Endothelial cell (in vitro differentiated cells): ENCODE results near the gene DEFB121. TPM values are rescaled to one million over a fixed set of nuclear protein-coding genes. Genes with fewer than 3 reads are reported as not detected.
A peak's percentile ranks its signal among the peaks of the same experiment; 100 is the strongest.
"Not testable (repeated sequence)": the region's sequence is repeated elsewhere in the genome, so short reads cannot be mapped to it uniquely, and the experiment has no call there.

Source experiments
- DNase-seq: peaks from one replicate; pipeline ENCODE4 v3.0.0; 2021; ENCODE audit warnings: low spot score
- H3K27ac Mint-ChIP-seq: one replicate; pipeline ENCODE4 v1.8.0; 2021; ENCODE audit warnings: mixed read lengths, inconsistent platforms; ENCODE audit not compliant: unreplicated experiment
- H3K27me3 Mint-ChIP-seq: one replicate; pipeline ENCODE4 v1.8.0; 2021; ENCODE audit warnings: mild to moderate bottlenecking, moderate library complexity, mixed read lengths, inconsistent platforms; ENCODE audit not compliant: unreplicated experiment
- H3K36me3 Mint-ChIP-seq: one replicate; pipeline ENCODE4 v1.8.0; 2021; ENCODE audit warnings: mild to moderate bottlenecking, low read depth, mixed read lengths, inconsistent platforms; ENCODE audit not compliant: unreplicated experiment
- H3K4me1 Mint-ChIP-seq: one replicate; pipeline ENCODE4 v1.8.0; 2021; ENCODE audit warnings: mild to moderate bottlenecking, mixed read lengths, inconsistent platforms; ENCODE audit not compliant: unreplicated experiment
- H3K4me3 Mint-ChIP-seq: one replicate; pipeline ENCODE4 v1.8.0; 2021; ENCODE audit warnings: mild to moderate bottlenecking, mixed read lengths, inconsistent platforms; ENCODE audit not compliant: unreplicated experiment
- H3K9me3 Mint-ChIP-seq: one replicate; pipeline ENCODE4 v1.8.0; 2021; ENCODE audit warnings: mixed read lengths, inconsistent platforms; ENCODE audit not compliant: unreplicated experiment
- total RNA-seq: library from RNA; stranded (reverse); fragmentation: NEBNext Ultra II Directional; extraction: Animal tissue kit (Norgen Biotek cat#: 25700); gene quantifications from one replicate; pipeline ENCODE4 v1.2.1, GENCODE V29; 2021; ENCODE audit not compliant: unreplicated experiment
- TF ChIP-seq, protein P1 (sequence below): fragments of 200-600 bp; sonication (generic); IDR thresholded peaks from one replicate; pipeline ENCODE4 v1.5.0; 2021; ENCODE audit warnings: antibody characterized with exemption; ENCODE audit not compliant: unreplicated experiment

Gene DEFB121
- total RNA-seq, 1 donor from 2014 or later, result not detected

DNA sequence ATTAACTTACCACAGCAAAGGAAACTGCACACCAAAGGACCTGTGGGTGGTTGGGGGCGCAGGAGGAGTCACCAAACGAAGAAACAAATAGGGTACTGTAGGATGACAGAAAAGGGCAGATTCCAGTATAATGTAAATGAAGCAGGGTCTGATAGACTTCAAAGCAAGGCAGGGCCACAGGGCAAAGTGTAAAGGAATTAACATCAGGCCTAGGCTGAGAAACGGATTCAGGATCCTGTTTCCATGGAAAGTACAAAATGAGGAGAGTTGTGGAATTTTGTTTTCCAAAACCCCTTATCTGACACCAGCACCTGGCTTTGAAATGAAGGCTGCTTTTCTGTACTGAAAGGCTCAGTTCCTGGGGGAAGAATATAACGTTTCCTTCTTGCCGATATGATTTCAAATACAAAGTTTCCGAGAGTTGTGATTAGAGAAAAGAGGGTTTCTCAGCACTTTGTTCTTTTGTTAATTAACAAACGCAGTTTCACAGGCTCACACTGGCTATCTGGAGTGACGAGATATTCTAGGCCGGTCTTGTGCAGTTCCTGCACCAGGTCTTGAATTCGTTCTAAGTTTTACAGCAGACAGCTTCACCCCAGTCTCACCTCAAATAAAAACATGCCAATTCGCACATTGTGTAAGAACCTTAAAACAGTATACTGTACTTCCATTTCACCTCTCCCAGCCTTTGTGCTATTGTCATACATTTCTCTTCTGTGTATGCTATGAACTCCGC is 40.2 kb upstream of the DEFB121 start:
- H3K9me3 Mint-ChIP-seq, result peaks cover 39% of the 10 kb centered on the region
- H3K27ac Mint-ChIP-seq, result peak overlapping the region; percentile 43
- DNase-seq, result no peak
- H3K36me3 Mint-ChIP-seq, result no peaks in the 10 kb centered on the region
- TF ChIP-seq, protein P1, sequence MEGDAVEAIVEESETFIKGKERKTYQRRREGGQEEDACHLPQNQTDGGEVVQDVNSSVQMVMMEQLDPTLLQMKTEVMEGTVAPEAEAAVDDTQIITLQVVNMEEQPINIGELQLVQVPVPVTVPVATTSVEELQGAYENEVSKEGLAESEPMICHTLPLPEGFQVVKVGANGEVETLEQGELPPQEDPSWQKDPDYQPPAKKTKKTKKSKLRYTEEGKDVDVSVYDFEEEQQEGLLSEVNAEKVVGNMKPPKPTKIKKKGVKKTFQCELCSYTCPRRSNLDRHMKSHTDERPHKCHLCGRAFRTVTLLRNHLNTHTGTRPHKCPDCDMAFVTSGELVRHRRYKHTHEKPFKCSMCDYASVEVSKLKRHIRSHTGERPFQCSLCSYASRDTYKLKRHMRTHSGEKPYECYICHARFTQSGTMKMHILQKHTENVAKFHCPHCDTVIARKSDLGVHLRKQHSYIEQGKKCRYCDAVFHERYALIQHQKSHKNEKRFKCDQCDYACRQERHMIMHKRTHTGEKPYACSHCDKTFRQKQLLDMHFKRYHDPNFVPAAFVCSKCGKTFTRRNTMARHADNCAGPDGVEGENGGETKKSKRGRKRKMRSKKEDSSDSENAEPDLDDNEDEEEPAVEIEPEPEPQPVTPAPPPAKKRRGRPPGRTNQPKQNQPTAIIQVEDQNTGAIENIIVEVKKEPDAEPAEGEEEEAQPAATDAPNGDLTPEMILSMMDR, result no peak
- no peaks in the 10 kb centered on the region for H3K4me1 Mint-ChIP-seq
- H3K4me3 Mint-ChIP-seq, result peak overlapping the region; percentile 21
- H3K27me3 Mint-ChIP-seq, result peaks cover 3% of the 10 kb centered on the region

DNA sequence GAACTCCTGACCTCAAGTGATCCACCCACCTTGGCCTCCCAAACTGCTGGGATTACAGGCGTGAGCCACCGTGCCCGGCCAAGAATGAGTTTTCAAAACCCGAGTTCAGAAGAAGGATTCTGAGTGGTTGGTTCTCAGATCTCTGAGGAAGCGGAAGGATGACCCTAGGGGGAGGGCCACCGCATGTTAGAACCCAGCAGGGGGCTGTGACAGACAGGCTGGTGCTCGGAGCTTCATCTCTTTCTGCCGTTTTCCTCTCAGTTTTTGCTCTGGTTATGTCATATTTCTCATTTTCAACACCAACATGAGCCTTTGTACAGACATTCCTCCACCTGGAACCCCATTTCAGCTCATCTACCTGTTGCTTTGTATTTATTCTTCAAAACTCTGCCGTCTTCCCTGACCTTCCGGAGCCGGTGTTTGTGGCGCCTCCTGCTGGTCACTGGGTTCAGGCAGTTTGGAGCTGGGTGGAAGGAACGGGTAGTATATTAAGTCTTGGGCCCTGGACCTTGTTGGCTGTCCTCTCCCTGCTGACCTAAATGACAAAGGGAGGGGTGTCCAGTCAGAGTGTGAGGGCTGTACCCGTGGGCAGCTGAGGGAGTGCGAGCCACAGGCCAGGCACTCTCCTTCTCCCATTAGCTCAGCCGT is 34.1 kb upstream of the DEFB121 start, which contains the start of gene DEFB123:
Gene DEFB123 (plus strand): TSS at position 621 of the 648 bp plus-strand sequence. CDS start 67 bp downstream, outside the sequence.
- DNase-seq, result no peak
- Mint-ChIP-seq H3K36me3 (peaks cover 4% of the 10 kb centered on the region), H3K4me1 (no peaks in the 10 kb centered on the region), H3K27me3 (peaks cover 3% of the 10 kb centered on the region), H3K27ac (peak within 1 kb of the TSS; percentile 45), H3K4me3 (no peak within 1 kb of the TSS), H3K9me3 (peaks cover 23% of the 10 kb centered on the region)
- TF ChIP-seq, protein P1, result no peak

DNA sequence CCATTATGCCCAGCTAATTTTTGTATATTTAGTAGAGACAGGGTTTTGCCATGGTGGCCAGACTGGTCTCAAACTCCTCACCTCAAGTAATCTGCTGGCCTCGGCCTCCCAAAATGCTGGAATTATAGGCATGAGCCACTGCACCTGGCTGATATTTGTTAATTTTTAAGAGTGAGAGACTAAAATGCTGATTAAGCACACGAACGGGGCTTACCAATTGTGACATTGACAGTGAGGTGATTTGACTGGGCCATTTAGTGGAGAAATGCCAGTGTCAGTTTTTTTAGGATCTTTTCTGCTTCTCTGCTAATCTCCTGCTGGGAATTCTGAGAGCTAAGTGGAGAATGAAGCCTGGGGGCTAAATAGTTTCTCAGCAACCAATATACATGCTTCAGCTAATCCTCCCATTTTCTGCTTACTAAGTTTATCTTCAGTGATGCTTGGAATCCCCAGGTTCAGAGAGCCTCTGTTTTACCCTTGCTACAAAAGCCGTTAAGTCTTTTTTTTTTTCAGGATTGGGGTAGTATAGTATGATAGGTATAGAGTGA is 24.6 kb upstream of the DEFB121 start:
- no peaks in the 10 kb centered on the region for H3K4me1 Mint-ChIP-seq
- H3K27me3 Mint-ChIP-seq, result peaks cover 3% of the 10 kb centered on the region
- TF ChIP-seq, protein P1, result no peak
- DNase-seq, result no peak
- H3K9me3 Mint-ChIP-seq, result peaks cover 5% of the 10 kb centered on the region
- H3K36me3 Mint-ChIP-seq, result no peaks in the 10 kb centered on the region
- H3K27ac Mint-ChIP-seq, result no peak overlapping the region
- no peak overlapping the region for H3K4me3 Mint-ChIP-seq

DNA sequence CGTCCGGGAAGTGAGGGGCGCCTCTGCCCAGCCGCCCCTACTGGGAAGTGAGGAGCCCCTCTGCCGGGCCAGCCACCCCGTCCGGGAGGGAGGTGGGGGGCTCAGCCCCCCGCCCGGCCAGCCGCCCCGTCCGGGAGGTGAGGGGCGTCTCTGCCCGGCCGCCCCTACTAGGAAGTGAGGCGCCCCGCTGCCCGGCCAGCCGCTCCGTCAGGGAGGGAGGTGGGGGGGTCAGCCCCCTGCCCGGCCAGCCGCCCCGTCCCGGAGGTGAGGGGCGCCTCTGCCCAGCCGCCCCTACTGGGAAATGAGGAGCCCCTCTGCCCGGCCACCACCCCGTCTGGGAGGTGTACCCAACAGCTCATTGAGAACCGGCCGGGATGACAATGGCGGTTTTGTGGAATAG is 21.6 kb upstream of the DEFB121 start:
- not testable (repeated sequence) for H3K27ac Mint-ChIP-seq, H3K4me1 Mint-ChIP-seq, H3K4me3 Mint-ChIP-seq, H3K36me3 Mint-ChIP-seq, DNase-seq, H3K27me3 Mint-ChIP-seq
- peaks cover 16% of the 10 kb centered on the region for H3K9me3 Mint-ChIP-seq

DNA sequence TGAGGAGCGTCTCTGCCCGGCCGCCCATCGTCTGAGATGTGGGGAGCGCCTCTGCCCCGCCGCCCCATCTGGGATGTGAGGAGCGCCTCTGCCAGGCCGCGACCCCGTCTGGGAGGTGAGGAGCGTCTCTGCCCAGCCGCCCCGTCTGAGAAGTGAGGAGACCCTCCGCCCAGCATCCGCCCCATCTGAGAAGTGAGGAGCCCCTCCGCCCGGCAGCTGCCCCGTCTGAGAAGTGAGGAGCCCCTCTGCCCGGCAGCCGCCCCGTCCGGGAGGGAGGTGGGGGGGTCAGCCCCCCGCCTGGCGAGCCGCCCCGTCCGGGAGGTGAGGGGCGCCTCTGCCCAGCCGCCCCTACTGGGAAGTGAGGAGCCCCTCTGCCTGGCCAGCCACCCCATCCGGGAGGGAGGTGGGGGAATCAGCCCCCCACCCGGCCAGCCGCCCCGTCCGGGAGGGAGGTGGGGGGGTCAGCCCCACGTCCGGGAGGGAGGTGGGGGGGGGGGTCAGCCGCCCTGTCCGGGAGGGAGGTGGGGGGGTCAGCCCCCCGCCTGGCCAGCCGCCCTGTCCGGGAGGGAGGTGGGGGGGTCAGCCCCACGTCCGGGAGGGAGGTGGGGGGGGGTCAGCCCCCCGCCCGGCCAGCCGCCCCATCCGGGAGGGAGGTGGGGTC is 21.0 kb upstream of the DEFB121 start:
- H3K4me1 Mint-ChIP-seq, DNase-seq, H3K27ac Mint-ChIP-seq, H3K27me3 Mint-ChIP-seq, H3K36me3 Mint-ChIP-seq, H3K4me3 Mint-ChIP-seq: not testable (repeated sequence)
- peaks cover 20% of the 10 kb centered on the region for H3K9me3 Mint-ChIP-seq
